NCI-H128 (cell line): ENCODE data around the gene PCDHA1.
A peak's percentile ranks its signal among the peaks of the same experiment; 100 is the strongest.

ENCODE experiments used
- DNase-seq: peaks from one replicate; lab custom pipeline; 2025; ENCODE audit not compliant: unreplicated experiment; lab: John Stamatoyannopoulos, UW

The PCDHA1 gene

DNA sequence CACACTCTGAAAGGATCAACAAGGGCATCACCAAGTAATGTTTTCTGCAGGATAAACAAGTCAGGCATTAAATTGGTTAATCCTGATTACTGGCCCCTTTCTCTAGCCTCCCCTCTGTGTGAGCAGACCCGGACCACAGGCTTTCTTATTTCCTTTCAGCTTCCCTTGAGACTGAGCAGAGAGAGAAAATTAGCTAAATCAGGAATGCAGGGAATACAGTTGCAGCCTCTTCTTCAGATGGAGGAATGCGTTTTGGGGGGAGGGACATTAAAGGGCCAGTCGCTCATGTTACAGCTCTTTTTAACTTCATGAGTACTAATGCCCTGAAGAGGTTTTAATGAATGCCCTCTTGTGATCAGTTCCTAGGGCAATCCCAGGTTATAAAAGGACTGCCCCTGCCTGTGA, 200.2 kb downstream of the PCDHA1 start:
- DNase-seq, result no peak

DNA sequence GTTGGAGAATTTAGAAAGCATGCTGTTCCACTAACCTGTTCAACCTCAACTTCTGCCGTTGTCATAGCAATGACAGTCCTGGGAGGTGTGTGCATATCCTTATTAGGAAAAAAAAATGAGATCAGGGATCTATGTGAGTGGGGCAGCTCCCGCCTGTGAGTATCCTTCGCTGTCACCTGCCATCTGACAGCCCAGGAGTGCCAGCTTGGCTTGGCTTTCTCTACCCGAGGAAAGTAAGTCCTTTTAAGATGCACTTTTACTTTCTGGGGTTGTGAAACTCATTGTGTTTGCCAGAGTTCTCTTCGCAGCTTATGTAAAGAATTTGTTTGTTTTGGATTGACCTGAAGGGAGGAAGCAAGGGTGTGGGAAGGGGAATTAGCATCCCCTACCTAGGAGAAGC, 202.2 kb downstream of the PCDHA1 start:
- DNase-seq, result no peak

DNA sequence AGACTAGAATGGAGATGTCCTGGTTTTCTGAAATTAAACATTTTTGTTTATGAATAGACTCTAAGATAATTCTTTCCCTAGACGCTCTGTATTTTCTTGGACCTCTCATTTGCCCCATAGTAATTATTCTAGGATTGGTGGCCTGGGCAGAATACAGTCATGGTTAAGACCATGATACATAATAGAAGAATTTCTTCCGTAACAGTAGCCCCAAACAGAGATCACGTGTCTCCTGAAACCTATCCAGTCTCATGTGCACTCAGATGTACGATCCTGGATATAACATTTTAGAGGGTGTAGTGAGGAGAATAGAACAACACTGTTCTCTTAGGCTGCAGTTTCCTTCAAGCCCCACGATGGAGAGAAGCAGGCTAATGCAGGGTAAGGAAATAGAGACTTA, 202.7 kb downstream of the PCDHA1 start:
- no peak for DNase-seq

DNA sequence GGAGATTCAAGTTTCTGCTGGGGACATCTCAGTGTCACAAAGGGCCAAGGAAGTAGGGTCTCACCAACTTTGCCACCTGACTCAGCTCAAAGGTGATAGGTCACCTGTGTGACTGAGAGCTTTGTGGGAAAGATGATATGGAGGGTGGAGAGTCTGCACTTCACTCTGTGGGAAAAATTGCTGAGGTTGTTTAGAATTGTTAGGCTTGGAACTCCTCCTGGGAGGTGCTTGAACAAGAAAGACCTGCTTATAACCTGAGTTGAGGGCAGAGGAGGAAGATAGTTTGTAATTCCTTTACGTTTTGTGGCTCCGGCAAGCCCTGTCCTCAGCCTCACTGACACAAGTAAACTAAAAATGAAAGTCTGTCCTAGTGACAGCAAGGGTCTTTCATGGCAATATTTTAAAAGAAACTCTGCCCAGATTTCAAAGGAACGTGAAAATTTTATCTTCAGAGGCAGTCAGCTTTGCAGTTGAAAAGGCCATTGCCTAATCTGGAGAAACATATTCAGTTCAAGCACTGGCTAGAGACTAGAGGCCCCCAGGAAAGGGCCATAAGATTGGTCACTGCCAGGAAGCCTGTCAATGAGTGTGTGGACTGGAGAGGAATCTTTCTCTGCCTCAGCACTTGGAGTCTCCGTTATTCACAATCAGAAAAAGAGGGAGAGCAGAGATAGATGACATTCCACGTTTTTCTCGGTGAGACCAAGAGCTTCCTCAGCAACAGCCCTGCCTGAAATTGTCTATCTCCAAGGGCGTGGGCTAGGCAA, 203.5 kb downstream of the PCDHA1 start:
- no peak for DNase-seq

DNA sequence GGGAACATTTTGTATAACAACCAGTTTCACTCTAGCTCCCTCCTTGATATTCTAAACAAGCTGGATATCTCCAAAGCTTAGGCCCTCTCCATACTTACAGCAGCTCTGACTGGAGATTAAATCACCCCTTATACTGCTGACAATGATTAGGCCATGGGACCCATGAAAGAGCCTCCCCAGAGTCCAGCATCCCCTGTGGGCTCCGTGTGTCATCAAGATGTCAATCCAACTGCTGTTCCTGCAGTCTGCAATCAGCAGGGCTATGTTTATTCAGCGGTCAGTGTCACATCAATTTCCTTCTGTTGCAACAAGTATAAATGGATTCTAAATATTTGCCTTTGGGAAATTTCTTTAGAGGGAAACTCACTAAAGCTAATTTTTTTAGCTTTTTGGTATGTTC, 206.9 kb downstream of the PCDHA1 start:
- no peak for DNase-seq

DNA sequence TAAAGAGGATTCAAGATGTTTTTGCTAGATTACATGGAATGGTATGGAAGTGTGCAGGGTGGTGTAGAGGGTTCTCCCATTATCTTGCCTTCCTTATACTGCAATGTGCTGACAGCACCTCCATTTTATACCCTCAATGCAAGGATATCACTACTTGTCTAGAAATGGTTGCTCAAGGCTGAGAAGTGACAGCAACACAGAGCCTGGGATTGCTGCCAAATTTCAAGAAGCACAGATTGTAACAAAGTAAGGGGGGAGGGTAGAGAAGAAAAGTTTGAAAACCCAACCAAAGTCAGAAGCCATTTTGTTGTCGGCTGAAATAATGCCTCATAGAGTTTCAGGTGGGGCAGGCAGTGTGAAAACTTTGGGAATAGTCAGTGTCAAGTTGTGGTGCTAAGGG, 210.1 kb downstream of the PCDHA1 start:
- DNase-seq, result no peak

DNA sequence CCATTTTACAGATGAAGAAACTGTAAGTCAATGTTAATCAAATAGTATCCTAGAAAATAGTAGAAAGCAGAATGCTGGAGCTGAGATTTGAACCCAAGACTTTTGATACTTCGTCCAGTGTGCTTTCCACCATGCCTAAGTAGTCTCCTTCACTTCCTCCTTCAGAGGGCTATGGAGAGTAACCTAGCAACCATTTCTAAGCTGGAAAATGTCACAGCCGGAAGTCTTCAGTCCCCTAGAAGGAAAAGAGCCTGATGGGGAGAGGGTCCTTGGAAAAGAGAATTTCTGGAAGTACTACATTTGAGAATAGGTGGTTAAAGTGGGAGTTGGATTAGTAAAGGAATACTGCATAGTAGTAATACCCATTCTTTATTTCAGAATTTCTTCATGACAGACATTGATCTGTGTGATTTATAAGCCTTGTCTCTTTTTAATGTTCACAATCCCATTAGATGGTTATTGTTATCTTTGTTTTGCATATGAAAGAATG, 213.0 kb downstream of the PCDHA1 start:
- DNase-seq, result no peak

DNA sequence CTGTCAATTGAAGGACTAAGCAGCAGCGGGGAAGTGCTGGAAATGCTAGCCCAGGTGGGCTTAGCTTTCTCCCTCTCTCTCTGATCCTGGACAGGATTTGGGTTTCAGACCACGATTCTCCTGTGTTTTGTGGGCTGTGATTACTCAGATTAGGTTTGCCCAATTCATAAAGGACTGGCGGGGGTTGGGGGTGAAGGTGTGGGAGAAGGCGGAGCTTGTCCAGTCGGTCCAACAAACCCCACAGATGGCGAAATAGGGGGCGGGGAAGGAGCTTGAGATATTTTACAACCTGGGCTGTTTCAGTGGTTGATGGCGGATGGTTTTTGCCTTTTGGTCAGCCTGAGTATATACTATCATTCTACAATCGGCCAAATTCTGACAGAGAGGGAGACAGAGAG, 215.5 kb downstream of the PCDHA1 start:
- no peak for DNase-seq

DNA sequence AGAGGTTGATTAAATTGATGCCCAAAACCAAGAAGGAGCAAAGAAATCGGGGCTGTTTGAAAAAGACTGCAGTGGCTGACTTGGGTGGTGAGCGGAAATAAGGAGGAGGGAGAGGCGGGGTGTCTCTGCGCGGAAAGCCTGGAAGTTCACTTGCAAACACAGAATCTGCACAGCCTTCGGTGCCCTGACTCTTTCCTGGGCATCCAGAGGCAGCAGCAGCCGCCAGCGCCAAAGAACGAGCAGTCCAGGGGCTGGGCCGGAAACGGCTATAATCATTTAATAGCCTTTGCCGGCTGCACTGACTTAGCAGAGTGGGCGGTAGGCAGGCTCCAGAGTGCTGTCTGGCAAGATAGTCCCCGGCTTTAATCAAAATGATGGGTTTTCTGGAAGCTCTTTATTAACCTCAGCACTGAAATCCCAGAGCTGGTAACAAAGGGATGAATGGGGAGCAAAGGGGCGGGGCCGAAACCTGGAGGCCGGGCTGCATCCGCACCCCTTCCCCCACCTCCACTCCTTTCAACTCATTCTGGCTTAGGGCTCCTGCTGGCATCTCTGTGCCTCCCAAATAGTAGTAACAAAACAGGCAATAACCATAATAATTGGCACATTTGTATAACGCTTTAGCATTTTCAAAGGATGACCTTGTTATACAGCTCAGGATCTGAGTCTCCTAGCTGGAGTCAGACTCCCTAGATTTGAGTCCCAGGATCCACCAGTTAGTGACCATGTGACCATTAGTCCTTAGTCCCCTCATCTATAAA, 216.1 kb downstream of the PCDHA1 start:
- DNase-seq, result no peak

DNA sequence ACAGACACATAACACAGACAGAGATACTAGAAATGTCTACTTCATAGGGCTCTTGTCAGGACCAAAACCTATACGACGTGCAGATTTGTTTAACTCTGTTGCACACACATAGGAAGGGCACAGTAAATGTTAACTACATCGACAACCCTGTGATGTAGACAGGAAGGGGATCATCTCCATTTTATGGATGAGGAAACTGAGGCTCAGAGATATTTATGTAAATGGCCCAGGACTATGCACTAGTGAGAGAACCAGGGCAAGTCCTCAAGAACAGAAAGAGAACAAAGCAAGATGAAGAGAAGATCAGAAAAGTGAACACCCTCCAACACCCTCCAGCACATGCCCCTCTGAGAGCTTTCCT, 216.6 kb downstream of the PCDHA1 start:
- no peak for DNase-seq

DNA sequence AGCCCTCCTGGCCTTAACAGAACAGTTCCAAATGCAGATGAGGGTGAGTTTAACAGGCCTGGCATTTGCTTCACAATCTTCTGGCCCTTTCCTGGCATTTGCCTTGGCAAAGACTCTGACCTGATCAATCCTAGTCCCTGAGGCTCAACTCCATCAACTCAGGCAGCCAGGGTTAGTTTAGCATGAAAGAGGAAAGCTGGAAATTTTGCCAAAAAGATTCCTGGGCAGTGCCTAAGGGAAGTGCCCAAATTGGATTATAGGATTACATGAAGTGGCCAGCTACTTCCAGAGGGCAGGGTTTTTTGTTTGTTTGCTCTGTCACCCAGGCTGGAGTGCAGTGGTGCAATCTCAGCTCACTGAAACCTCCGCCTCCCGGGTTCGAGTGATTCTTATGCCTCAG, 217.1 kb downstream of the PCDHA1 start:
- DNase-seq, result no peak

DNA sequence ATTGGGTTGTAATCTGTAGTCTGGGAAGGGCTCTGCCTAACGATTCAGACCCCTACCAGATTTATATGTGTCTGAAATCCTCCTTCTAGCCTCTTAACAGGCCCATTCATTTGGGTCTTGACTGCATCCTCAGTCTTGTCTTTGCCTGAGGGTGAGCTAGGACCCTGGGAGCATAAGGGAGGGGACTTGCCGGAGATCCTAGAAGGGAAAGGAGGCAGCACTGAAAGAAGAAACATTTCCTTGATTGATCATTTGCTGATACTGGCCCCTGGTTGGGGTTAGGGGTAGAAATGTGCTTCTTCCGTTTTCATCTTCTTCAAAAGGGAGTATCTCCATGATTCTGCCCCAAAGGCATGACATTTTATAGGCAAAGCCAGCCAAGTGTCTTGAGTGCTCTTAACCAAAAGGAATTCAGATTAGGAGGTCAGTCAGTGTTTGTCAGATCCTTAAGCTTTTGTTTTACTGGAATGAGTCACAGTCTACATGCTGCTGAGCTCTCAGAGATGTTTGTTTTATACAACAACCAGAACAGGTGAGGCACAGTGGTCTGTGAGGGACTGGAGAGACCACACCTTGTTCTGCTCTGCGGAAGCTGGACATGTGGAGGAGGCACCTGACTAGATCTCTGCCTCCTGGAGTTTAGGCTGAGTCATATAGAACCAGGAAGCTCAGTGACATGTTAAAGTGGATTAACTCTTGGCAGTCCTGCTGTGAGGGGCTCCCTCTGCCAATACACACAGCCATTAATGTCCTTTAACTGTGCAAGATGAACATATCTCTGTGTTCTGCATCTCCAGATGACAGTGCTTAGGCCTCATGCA, 218.1 kb downstream of the PCDHA1 start:
- peak; percentile 9 for DNase-seq

DNA sequence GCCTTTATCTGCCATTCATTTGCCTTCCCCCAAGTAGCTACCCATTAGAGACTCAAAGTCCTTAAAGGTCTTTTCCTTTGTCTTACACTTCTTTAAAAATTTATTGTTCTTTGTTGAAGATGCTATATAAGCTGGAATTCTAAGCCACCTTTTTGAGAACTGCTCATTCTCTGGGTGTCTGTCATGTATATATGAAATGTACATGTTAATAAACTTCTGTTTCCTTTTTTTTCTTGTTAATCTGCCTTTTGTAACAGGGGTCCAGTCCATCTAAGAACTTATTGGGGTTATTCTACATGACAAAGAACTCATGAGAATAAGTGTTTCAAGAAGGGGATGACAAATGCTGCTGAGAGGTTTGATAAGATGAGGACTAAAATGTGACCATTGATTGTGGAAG, 221.9 kb downstream of the PCDHA1 start:
- no peak for DNase-seq

DNA sequence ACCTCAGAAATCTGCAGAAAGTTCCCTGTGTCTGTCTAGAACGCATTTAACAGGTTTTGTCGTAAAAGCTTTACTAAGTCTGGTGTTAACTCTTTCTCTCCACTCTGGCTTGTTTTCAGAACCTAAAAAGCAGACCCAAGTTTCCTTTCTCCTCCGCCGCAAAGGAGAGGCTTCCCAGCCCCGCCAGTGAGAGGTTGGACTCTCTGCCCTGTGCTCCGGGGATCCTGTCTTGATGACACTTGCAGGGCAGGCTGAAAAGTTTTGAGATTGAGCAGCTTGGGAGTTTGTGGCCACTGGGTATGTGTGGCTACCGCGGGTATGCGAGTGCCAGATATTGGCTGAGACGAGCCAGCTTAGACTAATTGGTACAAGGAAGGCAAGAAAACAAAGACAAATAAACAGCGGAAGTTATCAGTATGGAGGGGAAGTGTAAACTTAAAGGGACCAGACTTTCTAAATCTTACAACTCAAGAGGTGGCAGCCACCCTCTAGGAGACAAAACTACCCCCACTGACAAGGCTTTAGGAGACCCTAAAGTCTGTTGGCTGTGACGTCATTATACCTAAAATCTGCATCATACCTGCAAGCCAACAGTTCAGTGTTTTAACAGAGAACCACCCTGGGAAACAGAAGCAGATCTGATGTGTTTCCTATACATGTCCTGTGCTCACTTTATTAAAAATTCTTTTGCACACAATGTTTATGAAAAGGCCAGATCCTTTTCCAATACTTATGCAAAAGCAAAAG, 224.3 kb downstream of the PCDHA1 start:
- DNase-seq, result no peak

DNA sequence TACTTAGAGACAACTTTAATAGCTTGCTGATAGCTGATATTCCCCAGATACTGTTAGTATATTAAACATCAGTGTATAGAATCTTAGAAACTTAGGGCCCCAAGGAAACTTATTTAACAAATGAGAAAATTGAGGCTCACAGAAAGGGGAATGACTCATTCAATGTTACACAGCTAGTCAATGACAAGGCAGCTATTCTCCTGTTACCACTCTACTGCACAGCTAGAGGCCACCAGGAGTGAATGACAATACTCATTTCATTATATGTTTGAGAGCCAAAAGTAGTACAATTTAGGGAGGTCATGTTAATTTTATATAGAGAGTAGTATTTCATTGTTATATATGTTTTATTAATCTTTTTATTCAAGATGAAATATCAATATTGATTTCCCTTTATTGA, 232.0 kb downstream of the PCDHA1 start:
- no peak for DNase-seq

DNA sequence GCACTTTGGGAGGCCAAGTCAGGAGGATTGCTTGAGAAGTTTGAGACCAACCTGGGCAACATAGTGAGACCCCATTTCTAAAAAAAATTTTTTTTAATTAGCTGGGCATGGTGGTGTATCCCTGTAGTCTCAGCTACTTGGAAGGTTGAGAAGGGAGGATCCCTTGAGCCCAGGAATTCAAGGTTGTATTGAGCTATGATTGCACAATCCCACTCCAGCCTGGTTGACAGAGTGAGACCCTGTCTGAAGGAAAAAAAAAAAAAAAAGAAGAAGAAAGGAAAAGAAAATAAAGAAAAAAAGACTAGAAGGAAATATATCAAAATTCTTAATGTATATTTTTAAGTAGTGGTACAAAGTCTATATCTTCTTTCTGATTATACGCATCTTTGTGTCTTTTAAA, 236.4 kb downstream of the PCDHA1 start:
- no peak for DNase-seq

DNA sequence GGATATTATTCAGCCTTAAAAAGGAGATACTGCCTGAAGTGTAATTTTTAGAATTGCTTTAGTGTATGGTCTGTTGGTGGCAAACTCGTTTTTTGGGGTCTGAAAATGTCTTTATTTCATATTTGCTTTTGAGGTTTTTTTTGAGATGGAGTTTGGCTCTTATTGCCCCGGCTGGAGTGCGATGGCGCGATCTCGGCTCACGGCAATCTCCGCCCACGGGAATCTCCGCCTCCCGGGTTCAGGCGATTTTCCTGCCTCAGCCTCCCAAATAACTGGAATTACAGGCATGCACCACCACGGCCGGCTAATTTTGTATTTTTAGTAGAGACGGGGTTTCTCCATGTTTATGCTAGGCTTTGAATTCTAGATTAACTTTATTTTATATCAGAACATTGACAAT, 245.1 kb downstream of the PCDHA1 start:
- DNase-seq, result no peak

DNA sequence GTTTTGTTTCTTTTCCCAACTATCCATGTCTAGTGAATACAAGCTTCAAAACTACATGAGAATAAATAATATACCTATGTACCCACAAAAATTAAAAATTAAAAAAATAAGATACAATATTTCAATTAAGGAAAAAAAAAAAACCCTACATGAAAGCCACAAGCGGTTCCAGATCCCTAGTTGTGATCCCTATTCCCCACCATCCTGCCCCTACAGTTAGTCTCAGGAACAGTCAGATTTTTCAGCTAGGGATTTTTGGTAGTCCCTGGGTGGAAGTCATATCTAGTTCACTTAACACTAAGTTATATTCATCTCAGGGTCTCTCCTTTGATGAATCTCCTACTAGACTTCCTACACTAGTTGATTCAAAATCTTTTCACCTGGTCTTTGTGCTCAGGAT, 246.7 kb downstream of the PCDHA1 start:
- DNase-seq, result no peak

DNA sequence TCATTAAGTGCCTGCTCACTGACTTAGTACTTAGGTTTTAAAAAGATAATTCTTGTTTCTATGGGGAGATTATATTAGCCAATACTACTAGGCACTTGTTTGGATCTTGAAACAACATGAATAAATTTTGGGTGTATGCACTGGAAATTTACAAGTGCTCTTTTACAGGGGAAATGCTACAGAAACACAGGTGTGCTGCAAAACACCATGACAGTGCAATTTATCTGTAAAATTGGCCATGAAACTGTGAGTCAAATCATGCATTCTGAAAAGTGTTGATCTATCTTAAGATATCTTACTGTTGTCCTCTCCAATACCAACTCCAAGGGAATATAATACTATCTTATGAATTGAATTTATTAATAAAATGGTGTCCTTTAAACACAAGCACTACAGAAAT, 253.1 kb downstream of the PCDHA1 start:
- DNase-seq, result no peak

DNA sequence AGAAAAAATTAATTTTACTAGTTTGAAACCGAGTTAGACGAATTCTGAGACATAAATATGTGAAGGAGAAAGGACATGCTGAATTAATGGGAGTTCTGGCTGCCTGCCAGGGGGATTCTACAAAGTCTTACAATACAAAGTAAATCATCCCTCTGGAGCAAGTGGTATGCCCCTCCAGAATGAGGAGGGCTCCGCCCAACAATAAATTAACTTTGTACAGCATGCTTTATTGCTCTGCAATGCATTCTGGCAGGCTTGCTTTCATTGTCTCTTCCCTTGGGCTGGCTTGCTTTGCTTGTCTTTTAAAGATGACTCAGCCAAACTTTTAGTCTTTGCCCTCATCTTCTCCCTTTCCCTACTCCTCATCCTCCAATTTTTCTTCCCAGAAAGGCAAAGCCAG, 253.6 kb downstream of the PCDHA1 start:
- peak; percentile 67 for DNase-seq
